SU-DHL-6 (cell line): ENCODE measurements around the gene SLC30A2.

ENCODE experiments used
- H2AFZ ChIP-seq: fragments of 200-600 bp; sonication (generic); 2 replicates; pipeline ENCODE4 v1.6.1; 2014; ENCODE audit warnings: low read depth, mild to moderate bottlenecking, moderate library complexity, mixed read lengths, antibody characterized with exemption, low read length; ENCODE audit not compliant: severe bottlenecking
- H3F3A ChIP-seq: fragments of 200-600 bp; shearing (Covaris generic); 2 replicates; pipeline ENCODE4 v1.6.0; 2016; ENCODE audit warnings: antibody characterized with exemption, mild to moderate bottlenecking; ENCODE audit not compliant: insufficient read depth
- H3K27ac ChIP-seq: fragments of 200-600 bp; sonication (generic); 2 replicates; pipeline ENCODE4 v1.5.1; 2016; ENCODE audit warnings: low read depth, mild to moderate bottlenecking, low read length, moderate library complexity, mixed read lengths
- H3K27me3 ChIP-seq: fragments of 200-600 bp; sonication (generic), shearing (Covaris generic); 2 replicates; pipeline ENCODE4 v1.6.0; 2014; ENCODE audit warnings: mild to moderate bottlenecking, low read length
- H3K36me3 ChIP-seq: fragments of 200-600 bp; sonication (generic); 2 replicates; pipeline ENCODE4 v1.6.1; 2014; ENCODE audit warnings: mild to moderate bottlenecking, low read length, mixed read lengths
- H3K4me2 ChIP-seq: fragments of 300-600, 200-600 bp; shearing (Covaris generic), sonication (generic); 2 replicates; pipeline ENCODE4 v1.6.0; 2014; ENCODE audit warnings: low read length, low read depth, mild to moderate bottlenecking; ENCODE audit not compliant: poor library complexity, severe bottlenecking
- H3K4me3 ChIP-seq: fragments of 200-600 bp; sonication (generic); 2 replicates; pipeline ENCODE4 v1.5.1; 2014; ENCODE audit warnings: antibody characterized with exemption, low read length, mild to moderate bottlenecking, mixed read lengths; ENCODE audit not compliant: insufficient read depth, poor library complexity, severe bottlenecking
- H3K79me2 ChIP-seq: fragments of 200-600 bp; sonication (generic); 2 replicates; pipeline ENCODE4 v1.6.1; 2014; ENCODE audit warnings: mild to moderate bottlenecking, low read length, moderate library complexity; ENCODE audit not compliant: insufficient read depth
- H3K9ac ChIP-seq: fragments of 200-600 bp; sonication (generic); 2 replicates; pipeline ENCODE4 v1.7.0; 2014; ENCODE audit warnings: mild to moderate bottlenecking, low read length
- H3K9me2 ChIP-seq: fragments of 200-600 bp; sonication (generic); replicated peaks from 2 replicates; pipeline ENCODE4 v1.6.1; 2014; ENCODE audit warnings: low read length; ENCODE audit not compliant: insufficient read depth
- H3K9me3 ChIP-seq: fragments of 200-600 bp; sonication (generic); 2 replicates; pipeline ENCODE4 v1.6.1; 2014; ENCODE audit warnings: low read length, mixed read lengths; ENCODE audit not compliant: insufficient read depth
- H4K20me1 ChIP-seq: fragments of 200-600 bp; sonication (generic); 2 replicates; pipeline ENCODE4 v1.6.1; 2014; ENCODE audit warnings: low read depth, mild to moderate bottlenecking, antibody characterized with exemption, low read length, moderate library complexity, mixed read lengths
- CTCF ChIP-seq: fragments of 200-600 bp; sonication (generic); IDR thresholded peaks from one replicate; pipeline ENCODE4 v1.5.1; 2017; ENCODE audit warnings: antibody characterized with exemption, mild to moderate bottlenecking, low read length, moderate library complexity; ENCODE audit not compliant: insufficient read depth, poor library complexity, severe bottlenecking
- EZH2phosphoT487 ChIP-seq: fragments of 200-600 bp; sonication (generic), shearing (Covaris generic); conservative IDR thresholded peaks from 2 replicates; pipeline ENCODE4 v1.6.1; 2018; ENCODE audit warnings: mild to moderate bottlenecking, antibody characterized with exemption, low read length, moderate library complexity, mixed read lengths

The SLC30A2 gene

GRCh38 chr1:26031611-26032220 lies 14.2 kb downstream of the SLC30A2 start:
- no peaks in the 10 kb centered on the region for H3K36me3 ChIP-seq
- no peaks in the 10 kb centered on the region for H3K9me2 ChIP-seq
- no peak overlapping the region for H2AFZ ChIP-seq
- H4K20me1 ChIP-seq = no peaks in the 10 kb centered on the region
- H3F3A ChIP-seq = no peaks in the 10 kb centered on the region
- no peaks in the 10 kb centered on the region for H3K27me3 ChIP-seq
- H3K4me3 ChIP-seq = no peak overlapping the region
- no peak overlapping the region for H3K27ac ChIP-seq
- H3K4me2 ChIP-seq = no peak overlapping the region
- no peak overlapping the region for H3K9ac ChIP-seq
- no peaks in the 10 kb centered on the region for H3K79me2 ChIP-seq
- TF ChIP-seq EZH2phosphoT487 (no peak), CTCF (no peak)
- no peaks in the 10 kb centered on the region for H3K9me3 ChIP-seq

GRCh38 chr1:26031196-26031595 lies 14.7 kb downstream of the SLC30A2 start:
- Histone ChIP-seq H3K27me3 (no peaks in the 10 kb centered on the region), H3K79me2 (no peaks in the 10 kb centered on the region), H3K9me2 (no peaks in the 10 kb centered on the region), H2AFZ (no peak overlapping the region), H3K9me3 (no peaks in the 10 kb centered on the region), H4K20me1 (no peaks in the 10 kb centered on the region), H3K9ac (no peak overlapping the region), H3F3A (no peaks in the 10 kb centered on the region), H3K4me3 (no peak overlapping the region), H3K36me3 (no peaks in the 10 kb centered on the region), H3K27ac (no peak overlapping the region), H3K4me2 (no peak overlapping the region)
- TF ChIP-seq CTCF = no peak
- TF ChIP-seq EZH2phosphoT487 = no peak

GRCh38 chr1:26029864-26030481 lies 15.9 kb downstream of the SLC30A2 start:
- no peaks in the 10 kb centered on the region for H4K20me1 ChIP-seq
- no peaks in the 10 kb centered on the region for H3K9me2 ChIP-seq
- H3K27ac ChIP-seq = no peak overlapping the region
- H3K27me3 ChIP-seq = no peaks in the 10 kb centered on the region
- no peaks in the 10 kb centered on the region for H3K79me2 ChIP-seq
- H3K4me3 ChIP-seq = no peak overlapping the region
- H3F3A ChIP-seq = no peaks in the 10 kb centered on the region
- no peak for TF ChIP-seq CTCF
- no peak for TF ChIP-seq EZH2phosphoT487
- no peaks in the 10 kb centered on the region for H3K36me3 ChIP-seq
- H2AFZ ChIP-seq = no peak overlapping the region
- no peak overlapping the region for H3K9ac ChIP-seq
- no peaks in the 10 kb centered on the region for H3K9me3 ChIP-seq
- no peak overlapping the region for H3K4me2 ChIP-seq
